HG03280 (cell line): ENCODE data around the gene MYL11.

ENCODE experiments used
- ATAC-seq: cut with Tn5 transposase; IDR thresholded peaks from one replicate; pipeline ENCODE4 v1.9.1; 2021; ENCODE audit warnings: mild to moderate bottlenecking, moderate library complexity; ENCODE audit not compliant: unreplicated experiment

The MYL11 gene

GRCh38 chr16:30369938-30370455 lies 4.6 kb upstream of the MYL11 start:
- no peak for ATAC-seq

- peak; percentile 80 for ATAC-seq
Measured at GRCh38 chr16:30370456-30371247, 4.0 kb upstream of the MYL11 start, which contains the start of gene TBC1D10B. Gene TBC1D10B, minus strand, starts transcription at chr16:30370494. Its CDS starts 311 bp downstream, at chr16:30370183.

- ATAC-seq: no peak
Measured at GRCh38 chr16:30371248-30371816, 3.3 kb upstream of the MYL11 start.

- ATAC-seq: no peak
Measured at GRCh38 chr16:30372038-30372712, 2.4 kb upstream of the MYL11 start.

- ATAC-seq: no peak
Measured at GRCh38 chr16:30372725-30373124, 1.9 kb upstream of the MYL11 start.

- no peak for ATAC-seq
Measured at GRCh38 chr16:30375864-30376263, 1.3 kb downstream of the MYL11 start.

GRCh38 chr16:30376461-30376902 lies 1.9 kb downstream of the MYL11 start:
- ATAC-seq: no peak

GRCh38 chr16:30377050-30377811 lies 2.6 kb downstream of the MYL11 start:
- no peak for ATAC-seq

GRCh38 chr16:30377812-30378235 lies 3.2 kb downstream of the MYL11 start:
- peak; percentile 36 for ATAC-seq

- ATAC-seq: peak; percentile 92
Measured at GRCh38 chr16:30378236-30379157, 3.9 kb downstream of the MYL11 start.

GRCh38 chr16:30379158-30379783 lies 4.7 kb downstream of the MYL11 start:
- ATAC-seq: no peak

GRCh38 chr16:30380072-30380802 lies 5.6 kb downstream of the MYL11 start:
- ATAC-seq: no peak

- ATAC-seq: no peak
Measured at GRCh38 chr16:30380803-30381208, 6.2 kb downstream of the MYL11 start.

- no peak for ATAC-seq
Measured at GRCh38 chr16:30381291-30382041, 6.9 kb downstream of the MYL11 start.

- no peak for ATAC-seq
Measured at GRCh38 chr16:30382111-30382881, 7.7 kb downstream of the MYL11 start, which contains the start of gene SEPTIN1. Gene SEPTIN1, minus strand, starts transcription at chr16:30382561. Its CDS starts 19 bp downstream, at chr16:30382542.

GRCh38 chr16:30383521-30383920 lies 8.9 kb downstream of the MYL11 start:
- ATAC-seq: no peak

- ATAC-seq: no peak
Measured at GRCh38 chr16:30394592-30395154, 20.1 kb downstream of the MYL11 start.
